Femur (tissue), 1 donor: ENCODE measurements around the gene CDH7.

Source experiments
- DNase-seq: peaks from one replicate; pipeline ENCODE4 v3.0.0-alpha.2; 2017

The CDH7 gene

GRCh38 chr18:65924904-65925303, 174.1 kb downstream of the CDH7 start:
- DNase-seq: no peak

- DNase-seq: no peak
Observed at GRCh38 chr18:65934874-65935273, 184.1 kb downstream of the CDH7 start.

GRCh38 chr18:65936678-65937077, 185.9 kb downstream of the CDH7 start:
- no peak for DNase-seq

- no peak for DNase-seq
Observed at GRCh38 chr18:65937180-65937579, 186.4 kb downstream of the CDH7 start.

- no peak for DNase-seq
Observed at GRCh38 chr18:65938592-65939372, 188.0 kb downstream of the CDH7 start.
